IMR-90 (cell line): Measurements from ENCODE around the gene CWF19L2. TPM values are rescaled to one million over a fixed set of nuclear protein-coding genes. Genes with fewer than 3 reads are reported as not detected.

Experiments used
- ATAC-seq: fragments of 200-7000 bp; cut with Tn5 transposase; 2 replicates; pipeline ENCODE4 v1.9.1; 2020; ENCODE audit warnings: low read depth, mild to moderate bottlenecking, moderate library complexity
- BruUV-seq: library from RNA; stranded (reverse); fragments of 400-500 nt; replicated peaks from 2 replicates; lab custom pipeline; 2021; lab: Mats Ljungman, UMichigan
- CTCF ChIA-PET: fragments of 300-600 bp; formaldehyde crosslinking; extraction: SDS; loops from one replicate; lab custom pipeline; 2021; ENCODE audit warnings: antibody characterized with exemption; lab: Yijun Ruan, JAX
- POLR2A ChIA-PET: fragments of 300-600 bp; sonication (Branson Sonifier 250); formaldehyde crosslinking; loops from one replicate; lab custom pipeline; 2022; ENCODE audit warnings: antibody characterized with exemption; ENCODE audit not compliant: unreplicated experiment; lab: Charles Lee
- DNase-seq: peaks from one replicate; pipeline ENCODE4 v3.0.0; 2013
- H2AFZ ChIP-seq: replicated peaks from 2 replicates; pipeline ENCODE3; 2013; ENCODE audit warnings: low read length, mild to moderate bottlenecking; ENCODE audit not compliant: poor library complexity
- H2AK5ac ChIP-seq: 2 replicates; pipeline ENCODE4 v1.6.1; 2013; ENCODE audit warnings: low read depth, low read length, inconsistent platforms
- H2AK9ac ChIP-seq: replicated peaks from 2 replicates; pipeline ENCODE3; 2013; ENCODE audit warnings: mild to moderate bottlenecking, low read depth, low read length, moderate library complexity; ENCODE audit not compliant: poor library complexity
- H2BK120ac ChIP-seq: 2 replicates; pipeline ENCODE4 v1.6.1; 2013; ENCODE audit warnings: low read depth, low read length, inconsistent platforms
- H2BK15ac ChIP-seq: 3 replicates; pipeline ENCODE4 v1.6.1; 2013; ENCODE audit warnings: low read depth, low read length, inconsistent platforms
- H2BK20ac ChIP-seq: 2 replicates; pipeline ENCODE4 v1.6.1; 2013; ENCODE audit warnings: low read depth, mild to moderate bottlenecking, inconsistent platforms, low read length, moderate library complexity
- H2BK5ac ChIP-seq: 2 replicates; pipeline ENCODE4 v1.6.1; 2013; ENCODE audit warnings: mild to moderate bottlenecking, low read depth, low read length, inconsistent platforms; ENCODE audit not compliant: poor library complexity, severe bottlenecking
- H3K14ac ChIP-seq: replicated peaks from 2 replicates; pipeline ENCODE4 v1.6.1; 2013; ENCODE audit warnings: low read depth, low read length, inconsistent platforms
- H3K18ac ChIP-seq: 2 replicates; pipeline ENCODE4 v1.6.1; 2013; ENCODE audit warnings: low read depth, low read length, control low read depth
- H3K23ac ChIP-seq: 2 replicates; pipeline ENCODE4 v1.6.1; 2013; ENCODE audit warnings: low read depth, low read length, inconsistent platforms
- H3K27ac ChIP-seq: 2 replicates; pipeline ENCODE4 v1.5.1; 2013; ENCODE audit warnings: mild to moderate bottlenecking, control low read depth, low read length; ENCODE audit not compliant: insufficient read depth
- H3K27me3 ChIP-seq: 2 replicates; pipeline ENCODE4 v1.6.1; 2013; ENCODE audit warnings: low read length; ENCODE audit not compliant: control insufficient read depth, insufficient read depth
- H3K36me3 ChIP-seq: 2 replicates; pipeline ENCODE4 v1.6.1; 2013; ENCODE audit warnings: low read length, mixed read lengths; ENCODE audit not compliant: control insufficient read depth, insufficient read depth
- H3K4ac ChIP-seq: 2 replicates; pipeline ENCODE4 v1.6.1; 2013; ENCODE audit warnings: low read depth, low read length, inconsistent platforms
- H3K4me1 ChIP-seq: 2 replicates; pipeline ENCODE4 v1.6.1; 2013; ENCODE audit warnings: low read length, mixed read lengths; ENCODE audit not compliant: control insufficient read depth, insufficient read depth
- H3K4me2 ChIP-seq: 2 replicates; pipeline ENCODE4 v1.6.1; 2013; ENCODE audit warnings: low read depth, mild to moderate bottlenecking, control low read depth, low read length, moderate library complexity
- H3K4me3 ChIP-seq: 2 replicates; pipeline ENCODE4 v1.5.1; 2013; ENCODE audit warnings: low read depth, mild to moderate bottlenecking, control low read depth, low read length, moderate library complexity; ENCODE audit not compliant: insufficient read depth
- H3K56ac ChIP-seq: 2 replicates; pipeline ENCODE4 v1.6.1; 2013; ENCODE audit warnings: low read length, inconsistent platforms; ENCODE audit not compliant: insufficient read depth; ENCODE audit errors: extremely low read depth
- H3K79me1 ChIP-seq, 2 experiments: 2 replicates each; pipeline ENCODE4 v1.6.1; 2013; ENCODE audit warnings: low read length in 2 of 2, inconsistent platforms in 1 of 2, low read depth in 1 of 2
- H3K9ac ChIP-seq: 2 replicates; pipeline ENCODE4 v1.6.1; 2013; ENCODE audit warnings: low read depth, low read length, control low read depth
- H3K9me1 ChIP-seq: 2 replicates; pipeline ENCODE4 v1.6.1; 2013; ENCODE audit warnings: low read length, inconsistent platforms; ENCODE audit not compliant: insufficient read depth
- H3K9me3 ChIP-seq: 2 replicates; pipeline ENCODE4 v1.6.1; 2013; ENCODE audit warnings: low read length; ENCODE audit not compliant: control insufficient read depth, insufficient read depth
- H4K20me1 ChIP-seq: 2 replicates; pipeline ENCODE4 v1.6.1; 2013; ENCODE audit warnings: low read length, inconsistent platforms; ENCODE audit not compliant: insufficient read depth
- H4K5ac ChIP-seq: 2 replicates; pipeline ENCODE4 v1.6.1; 2013; ENCODE audit warnings: mild to moderate bottlenecking, low read depth, low read length, control low read depth
- H4K8ac ChIP-seq, 2 experiments: 2 replicates each; pipeline ENCODE4 v1.6.1; 2013; ENCODE audit warnings: low read depth in 2 of 2, low read length in 2 of 2, control low read depth in 1 of 2, inconsistent platforms in 1 of 2
- H4K91ac ChIP-seq: 2 replicates; pipeline ENCODE4 v1.6.1; 2013; ENCODE audit warnings: low read depth, low read length, inconsistent platforms; ENCODE audit not compliant: insufficient read depth
- BHLHE40 ChIP-seq: fragments of 150-350 bp; IDR thresholded peaks from 2 replicates; pipeline ENCODE4 v1.6.1; 2016; ENCODE audit warnings: mild to moderate bottlenecking, low read depth, low read length
- CEBPB ChIP-seq: IDR thresholded peaks from 2 replicates; pipeline ENCODE4 v1.6.1; 2012; ENCODE audit warnings: low read depth, low read length, improper control_type of control experiment
- CHD1 ChIP-seq: IDR thresholded peaks from 2 replicates; pipeline ENCODE4 v1.6.1; 2012; ENCODE audit warnings: low read depth, low read length, improper control_type of control experiment
- CTCF ChIP-seq: conservative IDR thresholded peaks from 2 replicates; pipeline ENCODE4 v1.5.1; 2012; ENCODE audit warnings: mild to moderate bottlenecking, low read depth, low read length, improper control_type of control experiment
- FOS ChIP-seq: fragments of 150-350 bp; IDR thresholded peaks from 2 replicates; pipeline ENCODE4 v1.6.1; 2016; ENCODE audit warnings: low read depth, low read length
- MAZ ChIP-seq: IDR thresholded peaks from 2 replicates; pipeline ENCODE4 v1.6.1; 2012; ENCODE audit warnings: low read depth, mild to moderate bottlenecking, low read length, improper control_type of control experiment, moderate library complexity, borderline replicate concordance
- MXI1 ChIP-seq: IDR thresholded peaks from 2 replicates; pipeline ENCODE4 v1.6.1; 2012; ENCODE audit warnings: low read depth, mild to moderate bottlenecking, low read length, moderate library complexity, borderline replicate concordance
- NFE2L2 ChIP-seq: fragments of 150-350 bp; IDR thresholded peaks from 2 replicates; pipeline ENCODE4 v1.6.1; 2016; ENCODE audit warnings: low read depth, mild to moderate bottlenecking, low read length
- RAD21 ChIP-seq: IDR thresholded peaks from 2 replicates; pipeline ENCODE4 v1.6.1; 2012; ENCODE audit warnings: low read length, improper control_type of control experiment
- RCOR1 ChIP-seq: IDR thresholded peaks from 2 replicates; pipeline ENCODE4 v1.6.1; 2012; ENCODE audit warnings: mild to moderate bottlenecking, low read length, improper control_type of control experiment; ENCODE audit not compliant: insufficient replicate concordance
- RFX5 ChIP-seq: IDR thresholded peaks from 2 replicates; pipeline ENCODE4 v1.8.0; 2012; ENCODE audit warnings: low read depth, mild to moderate bottlenecking, low read length, moderate library complexity
- SMC3 ChIP-seq: fragments of 150-350 bp; IDR thresholded peaks from 2 replicates; pipeline ENCODE4 v1.6.1; 2016; ENCODE audit warnings: low read depth, mild to moderate bottlenecking, antibody characterized with exemption, low read length, moderate library complexity
- USF2 ChIP-seq: fragments of 150-350 bp; IDR thresholded peaks from 2 replicates; pipeline ENCODE4 v1.6.1; 2017; ENCODE audit warnings: mild to moderate bottlenecking, antibody characterized with exemption, low read length, low read depth
- WGBS, 2 experiments: methylation state at CpG; one replicate each; pipeline versions ENCODE4 v1.1.5 to v1.1.7; 2013; ENCODE audit warnings: missing lambda C conversion rate in 2 of 2; ENCODE audit not compliant: insufficient read length in 1 of 2; ENCODE audit errors: extremely low coverage in 2 of 2; 5-methylcytosine and 5-hydroxymethylcytosine counted together
- dilution Hi-C: fragments of 300-500 bp; cut with HindIII; formaldehyde crosslinking; loops from one replicate; pipeline ENCODE4 v1.14.3; 2018; ENCODE audit warnings: low sequenced_read_pairs; ENCODE audit not compliant: unreplicated experiment
- in situ Hi-C: fragments of 300-500 bp; cut with MboI; formaldehyde crosslinking; loops from 3 replicates; pipeline ENCODE4 v1.14.3; 2019; ENCODE audit warnings: low sequenced_read_pairs, inconsistent platforms, mixed read lengths
- intact Hi-C: fragments of 100-400 bp; cut with micrococcal nuclease; formaldehyde crosslinking; loops from 2 replicates; pipeline ENCODE4 v1.10.0; 2022
- polyA plus RNA-seq, 3 experiments: library from polyadenylated mRNA; depleted of rRNA; stranded (reverse); fragments of >200 nt; gene quantifications; 2 replicates each; pipeline ENCODE4 v1.2.3, GENCODE V29; 2012; ENCODE audit warnings: low replicate concordance in 1 of 3
- total RNA-seq: library from RNA; depleted of rRNA; stranded (reverse); fragments of >200 nt; gene quantifications from 2 replicates; pipeline ENCODE4 v1.2.3, GENCODE V29; 2012

CWF19L2 gene
- total and polyA plus RNA-seq, 2 of the 4 experiments (the other 2 are of a cell fraction), result 1.7 to 3.8 TPM

- intact Hi-C loops, result no loop called here
- Histone ChIP-seq H4K5ac (no peak overlapping the region), H3K4me3 (no peak overlapping the region), H3K4me1 (no peaks in the 10 kb centered on the region), H3K18ac (no peak overlapping the region), H2AK9ac (no peak overlapping the region), H3K56ac (no peak overlapping the region), H3K36me3 (no peaks in the 10 kb centered on the region), H3K9me1 (no peaks in the 10 kb centered on the region), H2BK15ac (no peak overlapping the region), H2BK20ac (no peak overlapping the region), H3K4me2 (no peak overlapping the region), H3K23ac (no peak overlapping the region), H4K8ac (no peak overlapping the region), H3K79me1 (no peaks in the 10 kb centered on the region), H2BK120ac (no peak overlapping the region), H3K4ac (no peak overlapping the region), H4K20me1 (no peaks in the 10 kb centered on the region), H2AK5ac (no peak overlapping the region), H2AFZ (no peak overlapping the region), H3K9me3 (no peaks in the 10 kb centered on the region), H2BK5ac (no peak overlapping the region), H3K14ac (no peak overlapping the region), H4K91ac (no peak overlapping the region), H3K9ac (no peak overlapping the region), H3K27ac (no peak overlapping the region), H3K27me3 (no peaks in the 10 kb centered on the region)
- dilution Hi-C loops, result no loop called here
- in situ Hi-C loops, result no loop called here
- BruUV-seq, result no TSS peak
- CTCF ChIA-PET, result no interaction called here
- POLR2A ChIA-PET, result no interaction called here
- TF ChIP-seq MAZ (no peak), FOS (no peak), CEBPB (no peak), RFX5 (no peak), BHLHE40 (no peak), NFE2L2 (no peak), CHD1 (no peak), RCOR1 (no peak), SMC3 (no peak), RAD21 (no peak), USF2 (no peak), MXI1 (no peak), CTCF (no peak)
- ATAC-seq, result no peak
- no CpG with 5 or more reads among the region's 1 CpG for WGBS, 2 experiments
- no peak for DNase-seq
Observed at GRCh38 chr11:107331728-107332127, 125.9 kb downstream of the CWF19L2 start.
